Mammary epithelial cell (primary cell): ENCODE measurements around the gene FIGN.

Experiments
- CTCF ChIP-seq, 2 donors: IDR thresholded peaks in 1 of 2; conservative IDR thresholded peaks in 1 of 2; 2 replicates each; pipeline ENCODE4 v1.5.1; 2011 to 2012; ENCODE audit warnings: inconsistent platforms in 2 of 2, low read length in 2 of 2, mild to moderate bottlenecking in 2 of 2, control low read depth in 1 of 2, low read depth in 1 of 2; ENCODE audit not compliant: insufficient read depth in 1 of 2; ENCODE audit errors: extremely low read depth in 1 of 2
- EZH2 ChIP-seq: IDR thresholded peaks from 2 replicates; pipeline ENCODE4 v1.6.1; 2012; ENCODE audit warnings: low read length, inconsistent platforms, borderline replicate concordance

DNA sequence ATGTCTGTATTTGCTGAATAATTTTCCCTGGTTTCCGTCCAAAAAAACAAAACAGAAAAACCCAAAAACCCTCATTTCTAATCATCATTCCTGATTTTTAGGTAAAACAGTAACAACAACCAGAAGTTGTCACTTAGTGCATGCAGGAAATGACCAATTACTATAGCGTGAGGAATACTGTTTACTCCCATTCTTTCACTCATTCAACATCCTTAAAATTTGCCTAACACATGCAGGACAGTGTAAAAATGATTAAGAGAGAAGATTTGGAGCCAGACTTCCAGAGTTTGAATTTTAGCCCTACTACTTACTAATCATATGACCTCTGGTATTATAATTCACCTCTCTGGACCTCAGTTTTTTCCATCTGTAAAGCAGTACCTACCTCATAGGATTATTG, 83.1 kb downstream of the FIGN start:
- TF ChIP-seq CTCF (conservative IDR thresholded peaks at IDR 0.05 in 1 of 2, IDR thresholded peaks at IDR 0.05 in 1 of 2; ENCODE audit: extremely low read depth in 1 of 2, insufficient read depth in 1 of 2, low read depth in 1 of 2, low read length in 2 of 2), result no peak
- TF ChIP-seq EZH2, result no peak
